OCI-LY3 (cell line): Measurements from ENCODE around the gene ASXL3.

Experiments used
- EZH2phosphoT487 ChIP-seq: fragments of 200-600 bp; shearing (Covaris generic); IDR thresholded peaks from 2 replicates; pipeline ENCODE4 v1.6.1; 2018; ENCODE audit warnings: antibody characterized with exemption, mixed run types, low read depth
- TF ChIP-seq, protein P1 (sequence below): fragments of 200-600, 300-600 bp; sonication (generic); IDR thresholded peaks from 2 replicates; pipeline ENCODE4 v1.5.1; 2014; ENCODE audit warnings: antibody characterized with exemption, low read length, low read depth

DNA sequence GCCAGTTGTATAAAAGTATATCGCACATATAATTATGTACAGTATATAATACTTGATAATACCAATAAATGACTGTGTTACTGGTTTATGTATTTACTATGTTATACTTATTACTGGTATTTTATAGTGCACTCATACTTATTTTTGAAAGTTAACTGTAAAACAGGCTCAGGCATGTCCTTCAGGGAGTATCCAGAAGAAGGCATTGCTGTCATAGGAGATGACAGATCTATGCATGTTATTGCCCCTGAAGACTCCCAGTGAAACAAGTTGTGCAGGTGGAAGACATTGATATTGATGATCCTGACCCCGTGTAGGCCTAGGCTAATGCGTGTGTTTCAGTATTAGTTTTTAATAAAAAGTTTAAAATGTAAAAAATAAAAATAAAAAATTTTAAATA is 20.3 kb upstream of the ASXL3 start:
- TF ChIP-seq, protein P1, sequence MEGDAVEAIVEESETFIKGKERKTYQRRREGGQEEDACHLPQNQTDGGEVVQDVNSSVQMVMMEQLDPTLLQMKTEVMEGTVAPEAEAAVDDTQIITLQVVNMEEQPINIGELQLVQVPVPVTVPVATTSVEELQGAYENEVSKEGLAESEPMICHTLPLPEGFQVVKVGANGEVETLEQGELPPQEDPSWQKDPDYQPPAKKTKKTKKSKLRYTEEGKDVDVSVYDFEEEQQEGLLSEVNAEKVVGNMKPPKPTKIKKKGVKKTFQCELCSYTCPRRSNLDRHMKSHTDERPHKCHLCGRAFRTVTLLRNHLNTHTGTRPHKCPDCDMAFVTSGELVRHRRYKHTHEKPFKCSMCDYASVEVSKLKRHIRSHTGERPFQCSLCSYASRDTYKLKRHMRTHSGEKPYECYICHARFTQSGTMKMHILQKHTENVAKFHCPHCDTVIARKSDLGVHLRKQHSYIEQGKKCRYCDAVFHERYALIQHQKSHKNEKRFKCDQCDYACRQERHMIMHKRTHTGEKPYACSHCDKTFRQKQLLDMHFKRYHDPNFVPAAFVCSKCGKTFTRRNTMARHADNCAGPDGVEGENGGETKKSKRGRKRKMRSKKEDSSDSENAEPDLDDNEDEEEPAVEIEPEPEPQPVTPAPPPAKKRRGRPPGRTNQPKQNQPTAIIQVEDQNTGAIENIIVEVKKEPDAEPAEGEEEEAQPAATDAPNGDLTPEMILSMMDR: no peak
- TF ChIP-seq EZH2phosphoT487: no peak
